Activated CD8-positive, alpha-beta T cell treated with anti-CD3 and anti-CD28 coated beads, Interleukin-2, amount 10 ng/mL, durations not matched to agents 7 days and 5 days (primary cell): Measurements from ENCODE around the gene CENPM. TPM values are rescaled to one million over a fixed set of nuclear protein-coding genes. Genes with fewer than 3 reads are reported as not detected.

Experiments used
- ATAC-seq: fragments of 150-1000 bp; cut with Tn5 transposase; one replicate; pipeline ENCODE4 v1.10.0; 2021; ENCODE audit warnings: moderate library complexity
- CTCF ChIA-PET: fragments of 350-600 bp; sonication (Branson Sonifier 250); formaldehyde crosslinking; loops from one replicate; lab custom pipeline; 2021; ENCODE audit warnings: antibody characterized with exemption; lab: Charles Lee
- POLR2A ChIA-PET: fragments of 350-600 bp; sonication (Branson Sonifier 250); formaldehyde crosslinking; loops from one replicate; lab custom pipeline; 2021; ENCODE audit warnings: antibody characterized with exemption; lab: Charles Lee
- DNase-seq: peaks from one replicate; pipeline ENCODE4 v3.0.0-alpha.2; 2020
- H3K27ac Mint-ChIP-seq: one replicate; pipeline ENCODE4 v1.8.0; 2021; ENCODE audit warnings: mild to moderate bottlenecking, mixed read lengths
- H3K27me3 Mint-ChIP-seq: one replicate; pipeline ENCODE4 v1.8.0; 2021; ENCODE audit warnings: low read depth, mixed read lengths
- H3K36me3 Mint-ChIP-seq: one replicate; pipeline ENCODE4 v1.8.0; 2021; ENCODE audit warnings: low read depth, mixed read lengths
- H3K4me1 Mint-ChIP-seq: one replicate; pipeline ENCODE4 v1.8.0; 2021; ENCODE audit warnings: low read depth, mixed read lengths
- H3K4me3 Mint-ChIP-seq: one replicate; pipeline ENCODE4 v1.8.0; 2021; ENCODE audit warnings: mild to moderate bottlenecking, mixed read lengths
- H3K9me3 Mint-ChIP-seq: one replicate; pipeline ENCODE4 v1.8.0; 2022; ENCODE audit warnings: mixed read lengths; ENCODE audit not compliant: insufficient read depth
- total RNA-seq, 2 experiments: library from RNA; stranded (reverse); gene quantifications; one replicate each; pipeline ENCODE4 v1.2.3, GENCODE V29; 2021

CENPM gene
- total RNA-seq, 2 experiments from 2014 or later = 83.6 to 83.8 TPM

- ChIA-PET POLR2A (interaction anchor here (1.4 kb wide), 1 partner anchor 10 kb away, joined by 3 read pairs; no protein-coding TSS in a partner anchor), CTCF (interaction anchor here (0.7 to 2.9 kb wide), 2 partner anchors 7 to 230 kb away, joined by 3 to 8 read pairs; no protein-coding TSS in a partner anchor)
- peak overlapping the region; percentile 55 for H3K27ac Mint-ChIP-seq
- peaks cover 24% of the 10 kb centered on the region for H3K4me1 Mint-ChIP-seq
- no peaks in the 10 kb centered on the region for H3K36me3 Mint-ChIP-seq
- no peaks in the 10 kb centered on the region for H3K9me3 Mint-ChIP-seq
- ATAC-seq = no peak
- H3K4me3 Mint-ChIP-seq = no peak overlapping the region
- peaks cover 33% of the 10 kb centered on the region for H3K27me3 Mint-ChIP-seq
- DNase-seq = no peak
Measured at GRCh38 chr22:41917903-41918791, 28.8 kb downstream of the CENPM start.

- Mint-ChIP-seq H3K27me3 (peaks cover 40% of the 10 kb centered on the region), H3K9me3 (no peaks in the 10 kb centered on the region), H3K4me3 (no peak overlapping the region), H3K36me3 (no peaks in the 10 kb centered on the region), H3K27ac (no peak overlapping the region), H3K4me1 (peaks cover 24% of the 10 kb centered on the region)
- CTCF ChIA-PET = interaction anchor here (0.7 to 2.9 kb wide), 2 partner anchors 8 to 230 kb away, joined by 3 to 8 read pairs; no protein-coding TSS in a partner anchor
- no peak for DNase-seq
- POLR2A ChIA-PET = interaction anchor here (1.4 kb wide), 1 partner anchor 11 kb away, joined by 3 read pairs; no protein-coding TSS in a partner anchor
- ATAC-seq = no peak
Measured at GRCh38 chr22:41917375-41917902, 29.5 kb downstream of the CENPM start.

DNA sequence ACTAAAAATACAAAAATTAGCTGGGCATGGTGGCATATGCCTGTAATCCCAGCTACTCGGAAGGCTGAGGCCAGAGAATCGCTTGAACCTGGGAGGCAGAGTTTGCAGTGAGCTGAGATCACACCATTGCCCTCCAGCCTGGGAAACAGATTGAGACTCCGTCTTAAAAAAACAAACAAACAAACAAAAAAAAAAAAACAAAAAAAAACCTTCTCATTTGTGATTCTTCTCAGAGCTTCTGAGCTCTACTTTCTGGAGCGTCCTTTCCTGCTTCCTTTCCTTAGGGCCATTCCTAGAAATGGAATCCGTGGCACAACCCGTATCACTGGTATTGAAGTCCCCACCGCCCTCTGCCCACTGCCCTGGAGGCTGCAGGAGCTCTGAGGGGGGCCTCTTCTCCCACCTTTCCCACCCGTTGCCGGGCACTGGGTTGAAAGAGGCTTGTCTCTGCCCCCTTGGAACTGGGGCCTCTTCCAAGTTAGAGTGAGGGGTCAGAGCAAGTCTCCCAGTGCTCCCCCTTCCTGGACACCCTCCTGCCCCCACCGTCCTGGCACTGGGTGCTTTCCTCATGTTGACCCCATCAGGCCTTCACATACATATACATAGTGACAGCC is 30.1 kb downstream of the CENPM start:
- H3K36me3 Mint-ChIP-seq = no peaks in the 10 kb centered on the region
- DNase-seq (no peak), ATAC-seq (no peak)
- H3K27ac Mint-ChIP-seq = no peak overlapping the region
- H3K27me3 Mint-ChIP-seq = peaks cover 46% of the 10 kb centered on the region
- no peak overlapping the region for H3K4me3 Mint-ChIP-seq
- peaks cover 24% of the 10 kb centered on the region for H3K4me1 Mint-ChIP-seq
- H3K9me3 Mint-ChIP-seq = no peaks in the 10 kb centered on the region
- ChIA-PET CTCF (interaction anchor here (0.8 to 2.9 kb wide), 2 partner anchors 9 to 58 kb away, joined by 3 to 8 read pairs; no protein-coding TSS in a partner anchor), POLR2A (interaction anchor here (1.4 kb wide), 1 partner anchor 12 kb away, joined by 3 read pairs; no protein-coding TSS in a partner anchor)

- POLR2A ChIA-PET = interaction anchor here (1.0 kb wide), 1 partner anchor 229 kb away, joined by 4 read pairs; no protein-coding TSS in a partner anchor
- CTCF ChIA-PET = interaction anchor here (0.8 to 2.9 kb wide), 2 partner anchors 10 to 57 kb away, joined by 3 to 8 read pairs; no protein-coding TSS in a partner anchor
- Mint-ChIP-seq H3K4me3 (no peak overlapping the region), H3K27ac (no peak overlapping the region), H3K27me3 (peaks cover 53% of the 10 kb centered on the region), H3K4me1 (peaks cover 28% of the 10 kb centered on the region), H3K9me3 (no peaks in the 10 kb centered on the region), H3K36me3 (no peaks in the 10 kb centered on the region)
- ATAC-seq (no peak), DNase-seq (no peak)
Measured at GRCh38 chr22:41915786-41916493, 31.0 kb downstream of the CENPM start.

DNA sequence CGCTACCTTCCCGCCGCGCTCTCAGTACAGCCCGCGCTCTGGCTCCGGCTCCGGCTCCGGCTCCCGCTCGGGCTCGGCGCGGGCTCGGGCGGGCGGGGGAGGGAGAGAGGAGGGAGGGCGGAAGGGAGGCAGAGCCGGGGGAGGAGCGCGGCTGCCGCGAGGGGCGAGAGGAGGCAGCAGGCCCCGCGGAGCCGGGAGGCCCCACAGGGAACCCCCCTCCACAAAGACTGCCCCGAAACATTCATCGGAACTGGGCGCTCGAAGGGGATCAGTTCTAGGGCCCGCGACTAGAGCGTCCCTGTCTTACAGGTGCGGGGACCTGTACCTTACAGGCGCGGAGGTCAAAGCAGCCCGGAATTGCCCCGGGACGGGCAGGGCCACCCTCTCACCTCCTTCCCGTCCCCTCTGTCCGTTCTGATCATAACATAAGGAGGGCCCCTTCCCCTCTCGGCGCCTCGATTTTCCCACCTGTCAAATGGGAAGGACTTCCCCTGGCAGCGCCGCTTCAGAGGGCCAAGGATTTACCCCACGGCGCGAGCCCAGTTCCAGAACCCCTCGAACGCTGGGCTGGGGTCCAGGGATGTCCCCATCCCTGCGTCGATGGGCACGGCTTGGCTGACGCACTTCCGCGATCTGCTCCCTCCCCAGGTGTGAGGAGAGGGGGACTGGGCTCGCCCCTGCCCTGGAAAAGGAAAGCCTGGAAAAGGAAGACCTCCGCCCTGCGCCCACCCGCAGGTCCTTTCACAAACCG is 31.7 kb downstream of the CENPM start, which contains the start of gene SHISA8:
Gene SHISA8, minus strand, starts transcription at position 40 of the 751 bp plus-strand sequence. CDS start 407 bp downstream, outside the sequence.
- DNase-seq = peak; percentile 56
- Mint-ChIP-seq H3K4me1 (peaks cover 25% of the 10 kb centered on the region), H3K27me3 (peaks cover 52% of the 10 kb centered on the region), H3K9me3 (no peaks in the 10 kb centered on the region), H3K4me3 (no peak within 1 kb of the TSS), H3K36me3 (no peaks in the 10 kb centered on the region), H3K27ac (no peak within 1 kb of the TSS)
- POLR2A ChIA-PET = interaction anchor here (1.0 kb wide), 1 partner anchor 228 kb away, joined by 4 read pairs; no protein-coding TSS in a partner anchor
- peak; percentile 56 for ATAC-seq
- CTCF ChIA-PET = no interaction called here

DNA sequence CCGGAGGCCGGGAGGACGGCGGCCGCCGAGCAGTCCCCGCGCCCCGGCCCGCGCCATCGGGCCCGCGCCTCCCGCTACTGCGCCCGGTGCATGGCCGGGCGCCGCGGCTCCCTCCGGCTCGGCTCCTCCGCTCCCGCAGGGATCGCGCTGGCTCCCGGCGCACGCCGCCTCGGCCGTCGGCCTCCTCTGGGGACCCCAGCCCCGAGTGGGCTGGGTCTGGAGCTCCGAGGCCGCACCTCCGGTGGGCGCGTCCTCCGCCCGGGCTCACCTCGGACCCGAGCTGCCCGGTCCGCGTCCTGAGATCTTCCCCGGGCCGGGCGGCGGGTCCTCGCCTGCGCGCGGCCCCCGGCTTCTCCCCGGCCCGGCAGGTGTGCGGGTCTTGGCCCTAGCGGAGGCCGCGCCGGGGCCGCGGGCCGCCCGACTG is 32.3 kb downstream of the CENPM start:
- Mint-ChIP-seq H3K27ac (no peak overlapping the region), H3K27me3 (peaks cover 52% of the 10 kb centered on the region), H3K36me3 (no peaks in the 10 kb centered on the region), H3K4me3 (no peak overlapping the region), H3K9me3 (no peaks in the 10 kb centered on the region), H3K4me1 (peaks cover 25% of the 10 kb centered on the region)
- POLR2A ChIA-PET = no interaction called here
- CTCF ChIA-PET = no interaction called here
- ATAC-seq (peak; percentile 6), DNase-seq (no peak)

DNA sequence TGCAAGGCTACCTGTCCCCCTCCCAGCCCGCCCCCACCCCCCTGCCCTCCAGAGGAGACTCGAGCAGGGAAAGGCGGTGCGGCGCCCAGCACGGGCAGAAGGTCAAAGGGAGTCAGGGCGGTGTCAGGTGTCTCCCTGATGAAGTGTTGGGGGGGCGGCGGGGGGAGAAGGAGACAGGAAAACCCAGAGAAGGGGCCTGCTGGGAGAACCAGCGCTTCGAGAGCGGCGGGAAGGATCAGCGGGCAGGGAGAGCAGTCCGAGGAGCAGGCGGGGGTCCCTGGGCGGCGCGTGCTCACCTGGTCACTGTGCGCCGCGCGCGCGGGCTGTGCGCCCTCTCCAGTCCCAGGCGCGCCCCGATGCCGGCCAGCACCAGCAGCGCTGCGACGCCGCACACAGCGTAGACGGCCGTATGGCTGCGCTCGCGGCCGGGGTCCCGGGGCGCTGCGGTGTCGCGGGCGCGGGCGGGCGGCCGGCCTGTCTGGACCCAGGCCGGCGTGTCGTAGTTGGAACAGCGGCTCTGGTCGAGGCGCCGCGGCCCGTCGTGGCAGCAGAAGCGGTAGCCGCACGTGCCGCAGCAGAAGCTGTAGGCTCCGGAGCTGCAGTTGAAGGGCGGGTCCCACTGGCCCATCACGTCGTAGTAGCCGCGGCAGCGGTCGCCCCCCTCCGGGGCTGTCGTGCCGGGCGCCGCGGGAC is 33.0 kb downstream of the CENPM start:
- H3K4me3 Mint-ChIP-seq = no peak overlapping the region
- no peaks in the 10 kb centered on the region for H3K9me3 Mint-ChIP-seq
- DNase-seq = no peak
- H3K27me3 Mint-ChIP-seq = peaks cover 56% of the 10 kb centered on the region
- H3K4me1 Mint-ChIP-seq = peaks cover 26% of the 10 kb centered on the region
- H3K36me3 Mint-ChIP-seq = peaks cover 4% of the 10 kb centered on the region
- CTCF ChIA-PET = no interaction called here
- POLR2A ChIA-PET = no interaction called here
- no peak overlapping the region for H3K27ac Mint-ChIP-seq
- ATAC-seq = no peak

DNA sequence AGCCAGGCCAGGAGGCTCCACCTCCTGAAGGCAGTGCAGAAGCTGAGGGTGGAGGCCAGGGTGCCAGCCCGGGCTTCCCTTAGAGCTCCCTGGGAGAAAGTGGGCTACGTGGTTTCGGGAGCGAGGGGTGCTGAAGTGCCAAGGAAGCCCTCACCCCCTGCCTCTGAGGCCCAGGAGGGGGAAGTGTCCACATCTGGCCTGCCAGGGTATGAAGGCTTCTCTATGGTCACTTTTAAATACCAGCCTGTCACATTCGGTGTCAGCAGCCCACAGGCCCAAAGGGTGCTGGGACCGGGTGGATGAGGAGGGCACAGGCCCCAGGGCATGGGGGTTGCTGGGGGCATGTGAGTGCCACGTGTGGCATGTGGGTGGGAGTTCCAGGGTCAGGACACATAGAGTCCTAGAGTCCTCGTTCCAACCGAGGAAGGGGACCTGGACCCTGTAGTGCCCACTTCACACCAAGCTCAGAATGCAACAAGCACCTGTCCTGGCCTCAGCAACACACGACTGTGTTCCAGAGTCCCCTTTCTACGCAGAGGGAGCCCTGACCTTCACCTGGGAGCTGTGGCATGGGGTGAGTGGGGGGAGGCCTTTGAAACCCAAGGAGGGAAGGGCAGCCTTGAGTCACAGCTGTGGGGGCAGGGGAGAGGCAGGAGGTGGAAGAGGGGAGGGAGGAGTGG is 33.8 kb downstream of the CENPM start:
- Mint-ChIP-seq H3K9me3 (no peaks in the 10 kb centered on the region), H3K4me3 (no peak overlapping the region), H3K27ac (no peak overlapping the region), H3K27me3 (peaks cover 56% of the 10 kb centered on the region), H3K36me3 (peaks cover 4% of the 10 kb centered on the region), H3K4me1 (peaks cover 28% of the 10 kb centered on the region)
- ATAC-seq = no peak
- no peak for DNase-seq
- POLR2A ChIA-PET = interaction anchor here (0.7 kb wide), 1 partner anchor 15 kb away, joined by 3 read pairs; no protein-coding TSS in a partner anchor
- CTCF ChIA-PET = interaction anchor here (0.6 to 1.4 kb wide), 3 partner anchors 13 to 77 kb away, joined by 3 to 5 read pairs (median 3); partner anchors contain the start of gene TNFRSF13C

DNA sequence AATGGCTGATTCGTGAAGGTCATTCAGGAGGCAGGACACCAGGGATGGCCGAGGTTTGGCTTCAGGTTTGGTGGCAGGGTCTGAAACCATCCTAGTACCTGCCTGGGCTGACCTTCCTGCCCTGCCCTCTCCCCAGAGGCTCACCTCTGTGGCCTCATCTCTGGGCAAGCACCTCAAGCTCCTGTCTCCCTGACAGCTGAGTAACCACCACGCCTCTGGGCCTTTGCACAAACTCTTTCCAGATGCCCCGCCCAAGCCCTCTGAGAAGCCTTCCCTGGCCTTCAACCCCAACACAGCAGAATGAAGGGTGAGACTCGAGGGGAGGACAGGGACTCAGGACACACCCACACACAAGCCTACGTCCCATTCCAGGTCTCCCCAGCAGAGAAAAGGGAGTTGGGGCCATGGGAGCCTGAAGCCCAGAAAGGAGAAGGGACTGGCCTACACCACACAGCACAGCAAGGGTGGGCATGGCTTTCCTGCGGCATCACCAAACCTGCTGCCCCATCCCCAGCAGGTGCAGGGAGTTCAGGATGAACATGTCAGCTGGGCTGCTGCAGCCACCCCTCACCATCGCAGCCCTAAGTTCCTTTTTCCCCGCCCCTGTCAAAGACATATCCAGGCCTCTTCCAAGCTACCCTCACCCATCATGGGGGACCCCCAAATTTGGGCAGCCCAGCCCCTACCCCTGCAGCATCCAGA is 34.5 kb downstream of the CENPM start:
- no peak for DNase-seq
- Mint-ChIP-seq H3K27ac (no peak overlapping the region), H3K4me3 (no peak overlapping the region), H3K9me3 (no peaks in the 10 kb centered on the region), H3K4me1 (peaks cover 31% of the 10 kb centered on the region), H3K27me3 (peaks cover 55% of the 10 kb centered on the region), H3K36me3 (peaks cover 6% of the 10 kb centered on the region)
- no peak for ATAC-seq
- POLR2A ChIA-PET = interaction anchor here (0.7 kb wide), 1 partner anchor 15 kb away, joined by 3 read pairs; no protein-coding TSS in a partner anchor
- CTCF ChIA-PET = interaction anchor here (0.6 to 1.6 kb wide), 5 partner anchors 13 to 76 kb away, joined by 3 to 8 read pairs (median 3); partner anchors contain the start of gene TNFRSF13C
